ENCODE data around the gene REEP3.

REEP3 gene

DNA sequence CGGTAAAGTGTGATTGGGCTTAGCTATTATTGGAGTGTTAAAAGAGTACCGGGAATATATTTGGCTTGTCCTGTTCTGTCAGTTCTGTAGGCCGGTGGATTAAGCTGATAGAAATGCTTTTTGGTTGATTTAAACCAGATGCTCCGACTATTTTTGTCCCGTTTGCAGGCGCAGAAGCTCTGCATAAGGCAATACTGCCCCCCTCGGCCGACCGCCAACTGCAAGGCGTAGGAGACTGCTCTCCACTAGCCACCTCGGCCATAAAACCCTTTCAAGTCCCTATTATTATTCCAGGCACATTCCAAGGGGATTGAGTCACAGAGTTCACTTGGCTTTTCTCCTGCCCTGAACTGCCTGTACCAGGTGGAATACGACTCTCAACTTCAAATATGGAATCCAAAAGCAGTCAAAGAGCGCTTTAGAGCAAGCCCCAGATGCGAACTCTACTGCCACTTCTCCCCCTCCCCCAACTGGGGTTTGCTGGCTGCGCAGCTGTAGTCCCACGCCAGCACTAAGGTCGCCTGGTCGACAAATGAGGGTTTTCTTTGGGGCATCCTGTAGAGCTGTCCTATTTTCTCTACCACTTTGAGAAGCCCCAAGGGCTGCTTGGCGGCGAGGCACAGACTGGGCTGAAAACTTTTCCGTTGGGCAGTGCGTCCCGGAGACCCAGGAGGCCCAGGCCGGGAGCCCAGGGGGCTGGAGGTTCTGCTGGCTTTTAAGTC is 108.3 kb downstream of the REEP3 start:
- DNase-seq (ENCODE audit: insufficient read length, low spot score) (peak; percentile 81), FAIRE-seq (peak; percentile 99)
- TF ChIP-seq POLR2A (IDR thresholded peaks at IDR 0.05; ENCODE audit: low read depth, low read length): no peak

DNA sequence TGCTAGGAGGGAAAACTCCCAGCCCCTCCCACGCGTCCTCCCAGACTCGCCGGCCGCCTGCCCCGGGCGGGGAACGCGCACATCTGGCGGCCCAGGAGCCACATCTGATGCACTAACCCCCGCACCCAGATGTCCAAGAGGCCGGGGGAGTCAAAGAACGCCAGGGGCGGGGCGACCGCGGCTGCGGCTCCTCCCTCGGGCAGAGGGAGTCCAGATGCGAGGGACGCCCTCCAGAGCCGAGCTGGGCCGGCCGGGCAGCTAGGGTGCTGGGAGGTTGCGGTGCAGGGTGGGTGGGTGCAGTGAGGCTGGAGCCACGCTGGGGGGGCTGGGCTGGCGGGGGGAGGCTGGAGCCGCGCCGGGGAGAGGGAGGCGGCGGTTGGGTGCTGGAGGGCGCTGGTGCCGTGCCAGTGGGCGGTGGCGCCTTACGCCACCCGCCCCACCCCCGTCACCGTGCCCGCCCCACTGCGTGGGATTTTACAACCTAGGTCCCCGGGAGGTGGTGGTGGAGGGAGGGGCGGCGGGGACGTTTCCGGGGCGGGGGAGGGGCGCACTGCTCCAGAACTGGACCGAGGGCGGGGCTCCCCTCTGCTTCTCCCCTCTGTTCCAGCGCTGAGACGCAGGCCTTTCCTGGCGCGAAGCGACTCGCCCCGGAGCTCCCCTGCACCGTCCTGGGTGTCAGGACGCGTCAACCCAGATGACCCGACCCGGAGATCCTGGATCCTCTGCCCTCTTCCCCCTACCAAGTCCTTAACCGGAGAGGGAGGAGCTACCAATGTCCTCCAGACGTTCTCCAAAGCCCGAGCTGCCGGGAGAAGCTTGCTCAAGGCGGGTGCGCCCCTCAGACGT is 109.1 kb downstream of the REEP3 start:
- TF ChIP-seq POLR2A (IDR thresholded peaks at IDR 0.05; ENCODE audit: low read depth, low read length): peak; percentile 46
- FAIRE-seq (peak; percentile 68), DNase-seq (ENCODE audit: insufficient read length, low spot score) (peak; percentile 87)

DNA sequence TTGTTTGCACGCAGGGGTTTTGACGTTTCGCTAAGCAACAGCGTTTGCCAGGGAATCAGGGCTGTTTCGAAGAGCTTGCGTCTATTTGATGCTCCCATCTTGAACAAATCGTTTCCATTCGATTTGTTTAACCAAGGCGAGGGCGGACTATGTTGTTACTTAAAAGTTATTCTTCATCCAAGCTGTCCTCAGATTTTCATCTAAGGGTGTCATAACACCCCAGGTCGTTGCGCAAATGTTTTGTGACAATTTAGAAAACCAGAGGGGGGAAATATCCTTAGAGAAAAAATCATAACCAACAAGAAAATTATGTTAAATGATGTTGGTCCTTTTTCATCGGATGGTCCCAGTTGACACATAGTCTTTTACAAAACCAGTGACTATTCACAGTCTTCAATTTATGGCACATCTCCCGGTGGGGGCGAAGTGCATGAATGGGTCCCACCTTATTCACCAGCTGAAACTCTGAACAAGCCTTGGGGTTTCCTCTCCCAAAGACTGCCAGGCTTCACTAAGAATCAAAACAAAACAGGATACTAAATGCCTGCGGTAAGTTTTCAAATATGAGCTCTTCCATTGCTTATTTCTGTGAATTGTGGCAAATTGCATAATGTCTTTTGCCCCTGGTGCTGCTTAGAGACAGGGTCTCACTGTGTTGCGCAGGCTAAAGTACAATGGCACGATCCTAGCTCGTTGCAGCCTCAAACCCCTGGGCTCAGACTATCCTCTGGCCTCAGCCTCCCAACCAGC is 109.9 kb downstream of the REEP3 start:
- DNase-seq (ENCODE audit: insufficient read length, low spot score) (no peak), FAIRE-seq (no peak)
- no peak for TF ChIP-seq POLR2A (IDR thresholded peaks at IDR 0.05; ENCODE audit: low read depth, low read length)

DNA sequence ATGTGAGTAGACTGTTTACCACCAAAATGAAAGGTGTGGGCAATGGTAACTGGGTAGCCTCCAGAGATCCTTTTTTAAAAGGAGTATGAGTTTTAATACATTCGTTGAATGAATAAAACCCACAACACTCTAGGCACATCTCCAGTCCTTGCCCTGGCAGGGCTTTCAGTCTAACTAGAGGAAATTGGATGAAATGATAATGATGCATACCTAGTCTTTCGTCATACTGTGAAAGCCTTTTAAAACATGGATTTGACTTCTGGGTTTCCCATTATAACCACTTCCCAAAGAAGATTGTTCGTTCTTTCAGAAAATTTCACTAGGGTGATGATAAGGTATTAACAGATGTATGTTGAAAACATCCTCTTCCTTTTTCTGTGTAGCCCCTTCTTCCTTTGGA is 110.8 kb downstream of the REEP3 start:
- FAIRE-seq (no peak), DNase-seq (ENCODE audit: insufficient read length, low spot score) (no peak)
- no peak for TF ChIP-seq POLR2A (IDR thresholded peaks at IDR 0.05; ENCODE audit: low read depth, low read length)

DNA sequence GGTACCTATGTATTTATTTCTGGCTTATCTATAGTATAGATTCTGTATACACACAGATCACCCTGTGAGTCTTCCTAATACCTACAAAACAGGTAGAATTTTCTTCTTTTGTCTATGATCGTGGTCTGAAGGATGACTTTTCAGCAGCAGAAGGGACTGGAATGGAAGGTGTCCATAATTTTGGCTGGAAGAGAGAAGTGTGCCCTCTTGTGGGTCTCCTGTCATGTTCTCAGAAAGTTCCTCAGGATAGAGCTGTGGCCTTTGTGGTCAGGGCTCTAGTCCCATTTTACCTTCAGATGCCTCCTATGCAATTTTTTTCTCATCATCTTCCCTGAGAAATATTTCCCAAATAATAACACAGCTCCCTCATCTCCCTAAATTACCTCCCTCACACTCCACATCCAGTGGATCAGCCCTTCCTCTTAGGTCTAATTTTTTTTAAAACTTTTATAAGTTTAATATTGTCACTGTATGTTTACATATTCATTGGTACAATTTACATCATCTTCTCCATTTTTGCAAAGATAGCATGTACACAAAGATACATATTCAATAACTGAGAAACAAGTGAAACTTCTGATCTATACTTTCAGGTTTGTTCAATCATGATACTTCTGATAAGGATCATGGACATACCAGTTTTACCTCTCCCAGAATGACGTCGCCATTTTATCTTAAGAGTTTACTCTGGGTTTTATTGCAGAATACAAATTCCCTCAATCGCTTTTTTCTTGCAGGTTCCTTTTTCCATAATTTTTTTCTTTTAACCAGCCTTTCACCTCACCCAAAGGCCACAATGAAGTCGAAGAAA is 112.7 kb downstream of the REEP3 start:
- DNase-seq (ENCODE audit: insufficient read length, low spot score) (peak; percentile 39), FAIRE-seq (peak; percentile 70)
- no peak for TF ChIP-seq POLR2A (IDR thresholded peaks at IDR 0.05; ENCODE audit: low read depth, low read length)

DNA sequence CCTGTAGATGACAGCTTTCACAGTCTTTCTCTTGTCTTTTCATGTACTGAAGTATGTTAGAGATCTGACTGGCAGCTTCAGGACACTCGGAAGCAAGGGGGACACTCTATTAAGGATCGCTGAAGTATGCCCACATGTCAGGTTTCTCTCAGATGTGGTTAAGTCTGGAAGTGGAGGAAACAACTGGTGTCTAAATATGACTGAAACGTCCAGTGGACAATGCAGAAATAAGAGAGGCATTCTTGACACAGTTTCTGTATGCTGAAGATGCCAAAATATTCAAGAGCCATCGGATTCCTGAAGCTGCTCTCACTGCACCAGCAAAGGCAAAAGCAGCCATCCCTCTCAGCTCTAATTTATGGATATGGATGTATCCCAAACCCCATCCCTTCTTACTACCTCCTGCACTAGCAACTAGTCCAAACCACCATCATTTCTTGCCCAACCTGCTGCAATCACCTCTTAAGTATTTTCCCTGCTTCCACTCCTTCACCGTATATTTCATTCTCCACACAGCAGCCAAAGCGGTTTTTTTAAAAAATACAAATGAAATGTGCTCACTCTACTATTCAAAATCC is 113.4 kb downstream of the REEP3 start:
- FAIRE-seq: no peak
- no peak for TF ChIP-seq POLR2A (IDR thresholded peaks at IDR 0.05; ENCODE audit: low read depth, low read length)

DNA sequence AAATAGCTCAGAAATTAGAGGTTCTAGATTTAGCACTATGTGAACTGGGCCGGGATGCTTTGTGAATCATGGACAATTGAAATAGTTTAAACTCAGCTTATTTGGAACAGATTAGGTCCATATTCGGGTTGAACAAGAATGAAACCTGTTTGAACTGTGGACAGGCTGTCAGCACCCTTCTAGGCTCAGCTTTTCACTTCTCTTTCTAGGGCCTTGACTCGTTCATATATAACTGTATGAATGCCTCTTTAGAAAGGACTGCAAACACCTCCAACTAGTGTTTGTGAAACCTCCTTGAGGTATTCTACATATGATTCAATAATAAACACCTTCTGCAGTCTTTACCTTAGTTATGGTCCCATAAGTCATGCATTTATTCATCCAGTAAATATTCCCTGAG is 115.6 kb downstream of the REEP3 start:
- TF ChIP-seq POLR2A (IDR thresholded peaks at IDR 0.05; ENCODE audit: low read depth, low read length): no peak
- DNase-seq (ENCODE audit: insufficient read length, low spot score) (no peak), FAIRE-seq (no peak)

More for the DNA sequence above, 113.4 kb downstream of the REEP3 start:
- DNase-seq (ENCODE audit: insufficient read length, low spot score): no peak

DNA sequence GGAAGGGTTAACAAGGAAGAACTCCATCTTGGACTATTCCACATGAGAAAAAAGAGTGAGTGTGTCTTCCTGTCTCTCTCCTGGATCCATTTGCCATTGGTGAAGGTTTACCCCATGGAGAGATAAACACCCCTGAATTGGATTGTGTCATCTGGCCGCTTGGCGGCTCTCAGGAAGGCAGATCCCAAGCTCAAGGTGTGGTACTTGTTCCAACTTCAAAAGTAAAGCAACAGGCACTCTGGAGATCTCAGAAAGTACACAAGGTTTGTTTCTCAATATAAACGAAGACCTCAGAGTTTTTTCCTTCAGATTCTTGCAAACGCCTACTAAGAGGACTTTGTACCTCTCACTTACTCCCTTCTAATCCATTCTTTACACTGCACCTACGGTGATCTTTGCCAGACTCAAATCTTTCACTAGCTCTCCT is 116.7 kb downstream of the REEP3 start:
- no peak for DNase-seq (ENCODE audit: insufficient read length, low spot score)
- no peak for FAIRE-seq
- TF ChIP-seq POLR2A (IDR thresholded peaks at IDR 0.05; ENCODE audit: low read depth, low read length): no peak

DNA sequence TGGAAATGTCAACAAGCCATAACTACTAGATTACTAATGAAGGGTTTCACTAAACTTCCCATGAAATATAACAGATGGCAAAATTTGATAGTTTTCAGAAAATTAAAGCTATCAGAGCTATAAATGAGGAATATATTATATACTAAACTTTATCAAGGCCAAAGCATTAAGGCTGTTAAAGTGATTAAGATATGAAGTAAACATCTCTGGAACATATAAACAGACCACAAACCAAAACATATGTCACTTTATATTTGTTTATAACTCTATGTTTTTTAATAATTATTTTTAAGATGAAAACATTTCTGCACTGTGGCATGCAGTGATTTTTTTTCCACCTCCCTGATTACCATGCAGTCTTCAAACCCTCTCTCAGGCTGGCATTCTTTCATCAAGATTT is 120.2 kb downstream of the REEP3 start:
- FAIRE-seq: no peak

DNA sequence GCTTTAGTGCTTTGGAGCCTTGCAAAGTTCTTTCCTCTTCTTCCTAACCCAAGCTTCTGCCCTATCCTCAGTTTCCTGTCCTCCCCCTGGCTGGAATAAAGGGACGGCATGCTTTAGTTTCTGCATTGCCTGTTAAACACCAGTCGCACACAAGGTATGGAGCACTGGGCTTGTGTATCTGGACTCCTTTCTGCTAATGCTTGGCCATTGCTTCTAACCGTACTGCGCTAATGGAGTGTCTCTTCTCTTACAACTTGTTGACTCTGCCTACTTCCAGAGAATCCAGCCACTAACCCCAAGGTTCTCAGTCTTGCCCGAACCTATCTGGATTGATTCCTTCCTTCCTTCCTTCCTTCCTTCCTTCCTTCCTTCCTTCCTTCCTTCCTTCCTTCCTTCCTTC is 120.6 kb downstream of the REEP3 start:
- DNase-seq (ENCODE audit: insufficient read length, low spot score) (no peak), FAIRE-seq (no peak)
- TF ChIP-seq POLR2A (IDR thresholded peaks at IDR 0.05; ENCODE audit: low read depth, low read length): no peak

More for the DNA sequence above, 120.2 kb downstream of the REEP3 start:
- TF ChIP-seq POLR2A (IDR thresholded peaks at IDR 0.05; ENCODE audit: low read depth, low read length): no peak
- DNase-seq (ENCODE audit: insufficient read length, low spot score): no peak

DNA sequence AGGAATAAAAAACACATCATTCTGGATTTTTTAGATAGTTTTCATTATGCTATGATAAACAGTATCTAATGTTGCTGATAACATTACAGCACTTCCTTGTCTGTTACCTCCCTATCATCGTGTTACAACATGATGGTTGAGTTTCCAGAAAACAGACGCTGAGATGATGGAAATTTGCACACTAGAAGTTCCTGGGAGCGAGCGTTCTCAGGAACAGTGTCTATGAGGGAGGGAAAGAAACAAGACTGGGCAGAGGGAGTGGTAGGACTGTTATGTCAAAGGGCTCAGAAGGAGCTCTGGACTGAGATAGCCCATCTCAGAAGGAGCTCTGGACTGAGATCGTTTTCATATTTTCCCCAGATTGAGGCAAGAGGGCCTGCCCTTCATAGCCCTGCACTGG is 121.6 kb downstream of the REEP3 start:
- no peak for TF ChIP-seq POLR2A (IDR thresholded peaks at IDR 0.05; ENCODE audit: low read depth, low read length)
- DNase-seq (ENCODE audit: insufficient read length, low spot score) (no peak), FAIRE-seq (no peak)

DNA sequence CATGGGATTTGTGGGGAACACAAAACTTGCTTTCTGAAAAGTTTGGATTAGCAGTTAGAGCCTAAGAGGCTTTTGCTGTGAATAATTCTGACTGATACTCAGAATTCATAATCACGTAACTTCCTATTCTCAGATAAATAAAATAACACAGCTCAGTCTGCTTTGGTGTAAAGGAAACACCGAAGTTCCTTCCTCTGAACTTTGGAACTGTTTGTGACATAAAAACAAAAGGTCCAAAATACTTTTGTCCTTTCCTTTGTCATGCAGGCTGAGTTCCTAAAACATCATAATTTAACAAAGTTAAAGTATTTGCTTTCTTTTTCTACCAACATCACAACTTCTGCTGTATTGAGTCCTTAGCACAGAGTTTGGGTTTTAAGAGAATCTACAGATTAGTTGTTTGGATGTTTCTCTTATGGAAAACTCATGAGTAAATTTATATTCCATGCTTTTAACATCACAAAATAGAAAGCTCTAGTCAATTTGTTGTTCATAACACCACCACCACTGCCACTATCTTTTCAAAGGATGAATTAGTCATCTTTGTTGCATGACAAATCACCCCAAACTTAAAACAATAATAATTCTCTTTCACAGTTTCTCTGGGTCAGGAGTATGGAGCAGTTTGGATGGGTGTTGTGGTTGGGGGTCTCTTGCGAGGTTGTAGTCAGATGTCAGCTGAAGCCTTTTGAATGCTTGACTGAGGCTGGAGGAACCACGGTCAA is 123.4 kb downstream of the REEP3 start:
- FAIRE-seq (no peak), DNase-seq (ENCODE audit: insufficient read length, low spot score) (no peak)
- TF ChIP-seq POLR2A (IDR thresholded peaks at IDR 0.05; ENCODE audit: low read depth, low read length): no peak
